Testis (tissue), 2 donors: Measurements from ENCODE around the gene M6PR.

ENCODE experiments used
- POLR2A ChIP-seq: fragments of 450-650 bp; IDR thresholded peaks from one replicate; pipeline ENCODE4 v1.6.1; 2017; ENCODE audit warnings: antibody characterized with exemption, mild to moderate bottlenecking, moderate library complexity
- TF ChIP-seq, protein P1 (sequence below), 3 experiments: fragments of 450-650 bp in 2 of 3; fragments of 200-600 bp in 1 of 3; sonication (generic) in 1 of 3; IDR thresholded peaks; one replicate each; pipeline ENCODE4 v1.5.1; 2016 to 2019; ENCODE audit warnings: antibody characterized with exemption in 3 of 3, mild to moderate bottlenecking in 2 of 3, moderate library complexity in 1 of 3

DNA sequence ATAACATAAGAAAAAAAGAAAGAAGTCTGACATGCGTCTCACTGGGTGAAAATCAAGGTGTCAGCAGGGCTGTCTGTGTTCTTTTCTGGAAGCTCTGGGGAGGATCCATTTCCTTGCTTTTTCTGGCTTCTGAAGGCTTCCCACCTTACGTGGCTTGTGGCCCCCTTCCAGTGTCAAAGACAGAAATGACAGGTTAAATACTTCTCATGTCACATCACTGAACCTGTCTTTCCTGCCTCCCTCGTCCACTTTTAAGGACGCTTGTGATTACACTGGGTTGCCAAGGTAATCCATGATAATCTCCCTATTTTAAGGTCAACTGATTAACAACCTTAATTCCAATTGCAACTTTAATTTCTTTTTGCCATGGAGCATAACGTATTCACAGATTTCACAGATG lies 39.7 kb downstream of the M6PR start:
- TF ChIP-seq, protein P1, sequence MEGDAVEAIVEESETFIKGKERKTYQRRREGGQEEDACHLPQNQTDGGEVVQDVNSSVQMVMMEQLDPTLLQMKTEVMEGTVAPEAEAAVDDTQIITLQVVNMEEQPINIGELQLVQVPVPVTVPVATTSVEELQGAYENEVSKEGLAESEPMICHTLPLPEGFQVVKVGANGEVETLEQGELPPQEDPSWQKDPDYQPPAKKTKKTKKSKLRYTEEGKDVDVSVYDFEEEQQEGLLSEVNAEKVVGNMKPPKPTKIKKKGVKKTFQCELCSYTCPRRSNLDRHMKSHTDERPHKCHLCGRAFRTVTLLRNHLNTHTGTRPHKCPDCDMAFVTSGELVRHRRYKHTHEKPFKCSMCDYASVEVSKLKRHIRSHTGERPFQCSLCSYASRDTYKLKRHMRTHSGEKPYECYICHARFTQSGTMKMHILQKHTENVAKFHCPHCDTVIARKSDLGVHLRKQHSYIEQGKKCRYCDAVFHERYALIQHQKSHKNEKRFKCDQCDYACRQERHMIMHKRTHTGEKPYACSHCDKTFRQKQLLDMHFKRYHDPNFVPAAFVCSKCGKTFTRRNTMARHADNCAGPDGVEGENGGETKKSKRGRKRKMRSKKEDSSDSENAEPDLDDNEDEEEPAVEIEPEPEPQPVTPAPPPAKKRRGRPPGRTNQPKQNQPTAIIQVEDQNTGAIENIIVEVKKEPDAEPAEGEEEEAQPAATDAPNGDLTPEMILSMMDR (IDR thresholded peaks at IDR 0.05) = no peak
- no peak for TF ChIP-seq POLR2A
